NAMALWA (cell line): ENCODE results near the gene SEC31A.
A peak's percentile ranks its signal among the peaks of the same experiment; 100 is the strongest.
"Not testable (repeated sequence)": the region's sequence is repeated elsewhere in the genome, so short reads cannot be mapped to it uniquely, and the experiment has no call there.

ENCODE experiments used
- DNase-seq: peaks from one replicate; pipeline ENCODE4 v3.0.0-alpha.2; 2015; ENCODE audit warnings: low spot score

SEC31A gene

GRCh38 chr4:82890901-82891706 is at the start of gene SEC31A:
Gene SEC31A, minus strand, starts transcription at chr4:82891153. Its CDS starts 9,217 bp downstream, at chr4:82881936.
- DNase-seq: peak; percentile 96

GRCh38 chr4:82939414-82939813 is 48.5 kb upstream of the SEC31A start:
- DNase-seq: no peak

GRCh38 chr4:82934441-82934840 is 43.5 kb upstream of the SEC31A start:
- DNase-seq: no peak

GRCh38 chr4:82930848-82931755 is 40.1 kb upstream of the SEC31A start:
- no peak for DNase-seq

GRCh38 chr4:82921795-82922194 is 30.8 kb upstream of the SEC31A start:
- no peak for DNase-seq

- DNase-seq: no peak
Measured at GRCh38 chr4:82919386-82919785, 28.4 kb upstream of the SEC31A start.

- DNase-seq: no peak
Measured at GRCh38 chr4:82918091-82918490, 27.1 kb upstream of the SEC31A start.

- not testable (repeated sequence) for DNase-seq
Measured at GRCh38 chr4:82913968-82914367, 23.0 kb upstream of the SEC31A start.

GRCh38 chr4:82913305-82913704 is 22.4 kb upstream of the SEC31A start:
- no peak for DNase-seq

GRCh38 chr4:82909326-82909725 is 18.4 kb upstream of the SEC31A start:
- no peak for DNase-seq

- no peak for DNase-seq
Measured at GRCh38 chr4:82906469-82906868, 15.5 kb upstream of the SEC31A start.

- DNase-seq: peak; percentile 26
Measured at GRCh38 chr4:82905205-82905604, 14.3 kb upstream of the SEC31A start.

- peak; percentile 19 for DNase-seq
Measured at GRCh38 chr4:82903737-82904136, 12.8 kb upstream of the SEC31A start.

GRCh38 chr4:82901183-82901718 is 10.3 kb upstream of the SEC31A start:
- no peak for DNase-seq

- DNase-seq: peak; percentile 99
Measured at GRCh38 chr4:82900411-82901182, 9.6 kb upstream of the SEC31A start, which contains the start of gene THAP9. Gene THAP9, plus strand, starts transcription at chr4:82900735. Its CDS starts 68 bp downstream, at chr4:82900803.

GRCh38 chr4:82900066-82900410 is 9.1 kb upstream of the SEC31A start:
- peak; percentile 74 for DNase-seq

GRCh38 chr4:82899374-82900065 is 8.6 kb upstream of the SEC31A start:
- DNase-seq: peak; percentile 46

- peak; percentile 72 for DNase-seq
Measured at GRCh38 chr4:82898322-82899243, 7.6 kb upstream of the SEC31A start.

- DNase-seq: no peak
Measured at GRCh38 chr4:82896755-82897154, 5.8 kb upstream of the SEC31A start.

- DNase-seq: no peak
Measured at GRCh38 chr4:82893942-82894341, 3.0 kb upstream of the SEC31A start.
